NB4 (cell line): Measurements from ENCODE around the gene TMC3.
"Not testable (repeated sequence)": the region's sequence is repeated elsewhere in the genome, so short reads cannot be mapped to it uniquely, and the experiment has no call there.

ENCODE experiments used
- DNase-seq: peaks from one replicate; pipeline ENCODE4 v3.0.0; 2010; ENCODE audit warnings: low read depth
- H3K4me3 ChIP-seq: one replicate; pipeline ENCODE4 v1.5.1; 2011; ENCODE audit warnings: mild to moderate bottlenecking, low read depth, low read length, moderate library complexity
- CTCF ChIP-seq: IDR thresholded peaks from one replicate; pipeline ENCODE4 v1.5.1; 2012; ENCODE audit warnings: low read depth, low read length
- MYC ChIP-seq: IDR thresholded peaks from 2 replicates; pipeline ENCODE4 v1.6.1; 2011; ENCODE audit warnings: low read depth, low read length
- POLR2A ChIP-seq: IDR thresholded peaks from 2 replicates; pipeline ENCODE4 v1.6.1; 2011; ENCODE audit warnings: mild to moderate bottlenecking; ENCODE audit not compliant: insufficient read length; ENCODE audit errors: extremely low read depth
- TF ChIP-seq, protein P1 (sequence below): IDR thresholded peaks from 2 replicates; pipeline ENCODE4 v1.6.1; 2011; ENCODE audit warnings: low read depth, low read length

Gene TMC3

DNA sequence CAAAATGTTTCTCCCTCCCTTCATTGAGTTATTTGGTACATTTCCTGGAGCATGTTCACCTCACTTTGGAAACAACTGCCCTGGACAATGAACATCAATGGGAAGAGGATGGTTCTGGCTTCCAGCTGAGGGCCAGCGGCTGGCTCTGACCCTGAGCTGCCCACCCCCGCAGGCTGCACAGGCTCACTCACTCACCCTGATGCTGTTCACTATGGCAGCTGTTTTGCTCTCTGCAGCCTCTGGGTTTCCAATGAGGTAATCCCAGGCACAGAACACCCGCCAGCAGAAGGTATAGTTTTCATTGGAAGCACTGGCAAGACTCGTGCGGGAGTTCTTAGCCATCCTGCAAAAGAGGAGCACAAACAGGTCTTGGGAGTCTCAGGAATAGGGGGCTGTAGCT lies 17.8 kb downstream of the TMC3 start:
- DNase-seq = no peak
- TF ChIP-seq CTCF = no peak
- no peak for TF ChIP-seq POLR2A
- TF ChIP-seq, protein P1, sequence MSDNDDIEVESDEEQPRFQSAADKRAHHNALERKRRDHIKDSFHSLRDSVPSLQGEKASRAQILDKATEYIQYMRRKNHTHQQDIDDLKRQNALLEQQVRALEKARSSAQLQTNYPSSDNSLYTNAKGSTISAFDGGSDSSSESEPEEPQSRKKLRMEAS = no peak
- TF ChIP-seq MYC = no peak
- H3K4me3 ChIP-seq = no peak overlapping the region

DNA sequence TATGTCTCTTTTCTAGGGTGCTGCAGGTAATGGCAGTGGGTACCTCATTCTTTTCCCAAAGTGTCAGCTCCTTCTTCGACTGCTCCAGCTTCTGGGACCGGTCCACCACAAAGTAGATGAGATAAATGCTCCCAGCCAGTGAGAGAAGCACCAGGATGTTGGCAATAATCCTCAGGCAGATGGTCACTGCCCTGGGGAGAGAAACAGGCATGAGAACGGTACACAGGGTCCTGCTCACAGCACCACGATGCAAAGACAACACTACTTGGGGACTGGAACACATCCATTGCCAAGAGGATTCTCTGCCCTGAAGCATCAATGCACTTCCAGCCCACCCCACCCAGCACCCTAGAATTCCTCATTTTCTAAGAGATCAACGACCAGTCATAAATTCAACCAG lies 22.4 kb downstream of the TMC3 start:
- DNase-seq = no peak

DNA sequence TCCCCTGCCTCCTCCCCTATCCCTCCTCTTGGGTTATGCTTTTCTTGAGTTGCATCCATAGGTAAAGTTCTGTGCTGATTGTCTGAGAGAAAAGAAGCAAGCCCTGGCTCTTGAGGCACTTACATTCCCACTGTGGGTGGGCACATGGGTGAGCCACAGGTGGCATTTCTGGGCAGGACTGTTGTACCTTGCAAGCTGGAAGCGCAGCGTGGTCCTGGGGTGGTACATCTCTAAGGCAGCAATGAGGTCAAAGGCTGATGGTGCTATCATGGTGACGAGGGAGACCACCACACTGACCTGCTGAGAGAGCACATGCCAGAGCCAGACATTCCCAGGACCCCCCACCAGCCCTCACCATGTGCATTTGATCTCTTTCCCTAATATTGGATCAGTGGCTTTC lies 24.7 kb downstream of the TMC3 start:
- no peak for TF ChIP-seq CTCF
- no peak for TF ChIP-seq MYC
- TF ChIP-seq, protein P1 = no peak
- TF ChIP-seq POLR2A = no peak
- no peak for DNase-seq
- H3K4me3 ChIP-seq = no peak overlapping the region

More for the DNA sequence above, 22.4 kb downstream of the TMC3 start:
- TF ChIP-seq CTCF (no peak), MYC (no peak), POLR2A (no peak)
- TF ChIP-seq, protein P1 = no peak
- no peak overlapping the region for H3K4me3 ChIP-seq

GRCh38 chr15:81348691-81349090 lies 25.3 kb downstream of the TMC3 start:
- H3K4me3 ChIP-seq, DNase-seq: not testable (repeated sequence)

DNA sequence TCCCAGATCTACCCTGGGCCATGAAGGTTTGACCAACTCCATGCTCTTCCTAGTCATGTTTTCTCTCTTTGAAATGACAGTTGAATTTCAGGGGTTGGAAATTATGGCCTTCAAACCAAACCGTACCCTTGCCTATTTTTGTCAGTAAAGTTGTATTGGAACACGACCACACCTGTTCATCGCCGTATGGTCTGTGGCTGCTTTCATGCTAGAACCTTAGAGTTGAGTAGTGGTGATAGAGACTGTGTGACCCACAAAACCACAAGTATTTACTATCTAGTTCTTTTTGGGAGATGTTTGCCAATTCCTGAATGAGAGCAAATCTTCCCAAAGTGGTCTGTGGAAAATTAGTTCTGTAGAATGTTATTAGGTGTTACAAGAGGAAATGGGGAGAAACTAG lies 26.1 kb downstream of the TMC3 start:
- H3K4me3 ChIP-seq = no peak overlapping the region
- TF ChIP-seq MYC (no peak), CTCF (no peak), POLR2A (no peak)
- TF ChIP-seq, protein P1 = no peak
- DNase-seq = no peak

DNA sequence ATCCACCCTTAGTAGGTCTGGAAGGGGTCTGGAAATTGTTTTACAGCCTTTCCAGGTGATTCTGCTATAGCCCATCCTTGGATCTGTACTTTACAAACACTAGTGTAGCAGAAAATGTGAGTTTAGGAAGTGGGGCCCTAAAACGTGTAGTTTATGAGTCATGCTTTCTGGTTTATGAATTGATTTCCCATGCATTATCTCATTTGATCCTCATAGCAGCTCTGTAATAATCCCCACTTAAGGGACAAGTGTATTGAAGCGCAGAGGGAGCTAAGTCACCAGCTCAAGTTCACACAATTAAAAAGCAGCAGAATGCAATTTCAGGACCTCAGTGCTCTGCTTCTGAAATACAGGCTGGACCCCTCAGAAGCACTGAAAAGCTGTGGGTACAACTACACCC lies 27.4 kb downstream of the TMC3 start:
- no peak for TF ChIP-seq CTCF
- TF ChIP-seq, protein P1 = no peak
- no peak for TF ChIP-seq POLR2A
- TF ChIP-seq MYC = no peak
- no peak for DNase-seq
- no peak overlapping the region for H3K4me3 ChIP-seq
